Stimulated activated CD8-positive, alpha-beta memory T cell treated with anti-CD3 and anti-CD28 coated beads, Interleukin-2, amount 100 ng/mL, for 1 hour (primary cell): ENCODE measurements around the gene DDB1.

Experiments
- DNase-seq, 2 donors: peaks; one replicate each; pipeline ENCODE4 v3.0.0-alpha.2; 2020; ENCODE audit warnings: low read depth in 2 of 2

DDB1 gene

GRCh38 chr11:61297341-61297740, 35.6 kb downstream of the DDB1 start:
- no peak for DNase-seq

GRCh38 chr11:61295596-61295926, 37.3 kb downstream of the DDB1 start:
- no peak for DNase-seq

- DNase-seq = peak; percentile 28 to 45
Observed at GRCh38 chr11:61294717-61295595, 37.9 kb downstream of the DDB1 start, which contains the start of gene VWCE. Gene VWCE (minus strand): TSS chr11:61295316. CDS start chr11:61295037, 279 bp downstream.

- no peak for DNase-seq
Observed at GRCh38 chr11:61293867-61294716, 38.8 kb downstream of the DDB1 start.

GRCh38 chr11:61292356-61292755, 40.5 kb downstream of the DDB1 start:
- no peak for DNase-seq

- no peak for DNase-seq
Observed at GRCh38 chr11:61290905-61291690, 41.8 kb downstream of the DDB1 start.

- no peak for DNase-seq
Observed at GRCh38 chr11:61287338-61287977, 45.4 kb downstream of the DDB1 start.

GRCh38 chr11:61283613-61284012, 49.3 kb downstream of the DDB1 start:
- DNase-seq = no peak

- no peak for DNase-seq
Observed at GRCh38 chr11:61281581-61282250, 51.2 kb downstream of the DDB1 start.

GRCh38 chr11:61280883-61281580, 51.9 kb downstream of the DDB1 start:
- DNase-seq = no peak

- no peak for DNase-seq
Observed at GRCh38 chr11:61279934-61280659, 52.8 kb downstream of the DDB1 start.

GRCh38 chr11:61278001-61278470, 54.9 kb downstream of the DDB1 start:
- DNase-seq = no peak

- DNase-seq = no peak
Observed at GRCh38 chr11:61277186-61278000, 55.5 kb downstream of the DDB1 start.

GRCh38 chr11:61275191-61275590, 57.7 kb downstream of the DDB1 start:
- no peak for DNase-seq

- no peak for DNase-seq
Observed at GRCh38 chr11:61274084-61274483, 58.8 kb downstream of the DDB1 start.

- DNase-seq = no peak
Observed at GRCh38 chr11:61273178-61274078, 59.5 kb downstream of the DDB1 start.

- no peak for DNase-seq
Observed at GRCh38 chr11:61272731-61273130, 60.2 kb downstream of the DDB1 start.
